GM23248 (cell line): ENCODE measurements around the gene TPK1. TPM values are rescaled to one million over a fixed set of nuclear protein-coding genes. Genes with fewer than 3 reads are reported as not detected.

Experiments used
- DNase-seq: peaks from one replicate; pipeline ENCODE4 v3.0.0-alpha.2; 2015
- H2AFZ ChIP-seq: fragments of 200-600 bp; sonication (generic); 2 replicates; pipeline ENCODE4 v1.6.1; 2016; ENCODE audit warnings: antibody characterized with exemption
- H3F3A ChIP-seq: fragments of 200-600 bp; sonication (generic); 2 replicates; pipeline ENCODE4 v1.6.1; 2016; ENCODE audit warnings: mild to moderate bottlenecking, antibody characterized with exemption, mixed run types; ENCODE audit not compliant: insufficient read depth
- H3K27ac ChIP-seq: fragments of 200-600 bp; sonication (generic); 2 replicates; pipeline ENCODE4 v1.5.1; 2016; ENCODE audit warnings: mild to moderate bottlenecking
- H3K27me3 ChIP-seq: fragments of 200-600 bp; sonication (generic); replicated peaks from 2 replicates; pipeline ENCODE4 v1.6.1; 2016; ENCODE audit warnings: mild to moderate bottlenecking; ENCODE audit not compliant: insufficient read depth
- H3K36me3 ChIP-seq: fragments of 200-600 bp; sonication (generic); 2 replicates; pipeline ENCODE4 v1.6.1; 2016; ENCODE audit warnings: low read depth, mild to moderate bottlenecking
- H3K4me1 ChIP-seq: fragments of 200-600 bp; sonication (generic); 2 replicates; pipeline ENCODE4 v1.6.1; 2016; ENCODE audit warnings: mild to moderate bottlenecking; ENCODE audit not compliant: insufficient read depth
- H3K4me2 ChIP-seq: fragments of 200-600 bp; sonication (generic); one replicate; pipeline ENCODE4 v1.6.1; 2016; ENCODE audit warnings: mild to moderate bottlenecking; ENCODE audit not compliant: unreplicated experiment
- H3K4me3 ChIP-seq: fragments of 200-600 bp; sonication (generic); 2 replicates; pipeline ENCODE4 v1.5.1; 2016; ENCODE audit warnings: mild to moderate bottlenecking
- H3K79me2 ChIP-seq: fragments of 200-600 bp; sonication (generic); 2 replicates; pipeline ENCODE4 v1.6.1; 2016; ENCODE audit warnings: mild to moderate bottlenecking; ENCODE audit not compliant: insufficient read depth
- H3K9ac ChIP-seq: fragments of 200-600 bp; sonication (generic); 2 replicates; pipeline ENCODE4 v1.6.1; 2016; ENCODE audit warnings: mild to moderate bottlenecking
- H3K9me2 ChIP-seq: fragments of 200-600 bp; sonication (generic); 2 replicates; pipeline ENCODE4 v1.6.1; 2016; ENCODE audit warnings: mixed run types, mild to moderate bottlenecking, moderate library complexity; ENCODE audit not compliant: insufficient read depth
- H3K9me3 ChIP-seq: fragments of 200-600 bp; sonication (generic); one replicate; pipeline ENCODE4 v1.6.1; 2017; ENCODE audit warnings: low read depth
- H4K20me1 ChIP-seq: fragments of 200-600 bp; sonication (generic); 2 replicates; pipeline ENCODE4 v1.6.0; 2016; ENCODE audit not compliant: insufficient read depth
- EZH2 ChIP-seq: fragments of 200-600 bp; sonication (generic); IDR thresholded peaks from 2 replicates; pipeline ENCODE4 v1.6.1; 2018; ENCODE audit warnings: antibody characterized with exemption, mild to moderate bottlenecking; ENCODE audit not compliant: insufficient read depth, poor library complexity, severe bottlenecking
- EZH2phosphoT487 ChIP-seq: fragments of 200-600 bp; sonication (generic); IDR thresholded peaks from 2 replicates; pipeline ENCODE4 v1.6.1; 2018; ENCODE audit warnings: antibody characterized with exemption, moderate library complexity, mild to moderate bottlenecking, low read depth; ENCODE audit not compliant: insufficient read depth
- WGBS, 2 experiments: methylation state at CpG; one replicate each; pipeline ENCODE4 v1.1.6; 2015 to 2017; ENCODE audit warnings: low lambda C conversion rate in 2 of 2, low coverage in 1 of 2; ENCODE audit errors: missing lambda C conversion rate in 2 of 2; 5-methylcytosine and 5-hydroxymethylcytosine counted together
- in situ Hi-C: fragments of 300-500 bp; cut with MboI; formaldehyde crosslinking; loops from 2 replicates; pipeline ENCODE4 v1.15.0; 2020
- polyA plus RNA-seq: library from polyadenylated mRNA; unstranded; fragments of >200 nt; fragmentation: Nextera tagmentation; extraction: Ambion mirVana; gene quantifications from 2 replicates; pipeline ENCODE4 v1.2.1, GENCODE V29; 2016
- total RNA-seq: library from RNA; depleted of rRNA; stranded (reverse); fragments of >200 nt; shearing (Covaris generic); gene quantifications from 2 replicates; pipeline ENCODE4 v1.2.3, GENCODE V29; 2014

Gene TPK1
- total and polyA plus RNA-seq, 2 experiments from 2014 or later = 2.9 to 3.7 TPM

GRCh38 chr7:144596953-144597352 lies 238.9 kb downstream of the TPK1 start:
- Histone ChIP-seq H3K9ac (no peak overlapping the region), H3K9me3 (no peaks in the 10 kb centered on the region), H3K4me3 (no peak overlapping the region), H3K4me2 (no peak overlapping the region), H3K79me2 (no peaks in the 10 kb centered on the region), H3K4me1 (no peaks in the 10 kb centered on the region), H3K27me3 (no peaks in the 10 kb centered on the region), H3F3A (no peaks in the 10 kb centered on the region), H2AFZ (no peak overlapping the region), H3K27ac (no peak overlapping the region), H4K20me1 (no peaks in the 10 kb centered on the region), H3K36me3 (no peaks in the 10 kb centered on the region), H3K9me2 (no peaks in the 10 kb centered on the region)
- in situ Hi-C loops = no loop called here
- WGBS, 2 experiments = 30 to 46% methylated on average over 4 of the region's 4 CpGs
- DNase-seq = no peak
- TF ChIP-seq EZH2 (no peak), EZH2phosphoT487 (no peak)

- Histone ChIP-seq H3K4me1 (no peaks in the 10 kb centered on the region), H3F3A (no peaks in the 10 kb centered on the region), H3K4me3 (no peak overlapping the region), H3K9me3 (no peaks in the 10 kb centered on the region), H3K4me2 (no peak overlapping the region), H3K27me3 (no peaks in the 10 kb centered on the region), H3K9ac (no peak overlapping the region), H2AFZ (no peak overlapping the region), H3K27ac (no peak overlapping the region), H3K36me3 (no peaks in the 10 kb centered on the region), H3K9me2 (no peaks in the 10 kb centered on the region), H4K20me1 (no peaks in the 10 kb centered on the region), H3K79me2 (no peaks in the 10 kb centered on the region)
- DNase-seq = no peak
- in situ Hi-C loops = no loop called here
- TF ChIP-seq EZH2phosphoT487 = no peak
- TF ChIP-seq EZH2 = no peak
Observed at GRCh38 chr7:144594580-144594979, 241.3 kb downstream of the TPK1 start.

GRCh38 chr7:144588559-144589051 lies 247.2 kb downstream of the TPK1 start:
- H3K9me2 ChIP-seq = no peaks in the 10 kb centered on the region
- no peak overlapping the region for H3K4me3 ChIP-seq
- WGBS, 2 experiments = 1 to 3% methylated on average over 4 of the region's 4 CpGs
- H3K27ac ChIP-seq = no peak overlapping the region
- H2AFZ ChIP-seq = no peak overlapping the region
- H3F3A ChIP-seq = no peaks in the 10 kb centered on the region
- H3K9ac ChIP-seq = no peak overlapping the region
- no peak for TF ChIP-seq EZH2phosphoT487
- no peak for TF ChIP-seq EZH2
- H3K36me3 ChIP-seq = no peaks in the 10 kb centered on the region
- H3K27me3 ChIP-seq = no peaks in the 10 kb centered on the region
- in situ Hi-C loops = no loop called here
- H3K79me2 ChIP-seq = no peaks in the 10 kb centered on the region
- no peak overlapping the region for H3K4me2 ChIP-seq
- H3K4me1 ChIP-seq = no peaks in the 10 kb centered on the region
- DNase-seq = no peak
- H3K9me3 ChIP-seq = no peaks in the 10 kb centered on the region
- no peaks in the 10 kb centered on the region for H4K20me1 ChIP-seq

- Histone ChIP-seq H3K27ac (no peak overlapping the region), H3K36me3 (no peaks in the 10 kb centered on the region), H3K4me1 (no peaks in the 10 kb centered on the region), H3K4me2 (no peak overlapping the region), H2AFZ (no peak overlapping the region), H4K20me1 (no peaks in the 10 kb centered on the region), H3K79me2 (no peaks in the 10 kb centered on the region), H3K9me2 (no peaks in the 10 kb centered on the region), H3K27me3 (no peaks in the 10 kb centered on the region), H3K9ac (no peak overlapping the region), H3K9me3 (no peaks in the 10 kb centered on the region), H3F3A (no peaks in the 10 kb centered on the region), H3K4me3 (no peak overlapping the region)
- DNase-seq = no peak
- 37 to 45% methylated on average over 1 of the region's 1 CpG for WGBS, 2 experiments
- TF ChIP-seq EZH2phosphoT487 = no peak
- TF ChIP-seq EZH2 = no peak
- in situ Hi-C loops = no loop called here
Observed at GRCh38 chr7:144587701-144588100, 248.2 kb downstream of the TPK1 start.

GRCh38 chr7:144584726-144585125 lies 251.1 kb downstream of the TPK1 start:
- H3K9me2 ChIP-seq = no peaks in the 10 kb centered on the region
- H3K4me2 ChIP-seq = no peak overlapping the region
- H3K4me3 ChIP-seq = no peak overlapping the region
- no peak for TF ChIP-seq EZH2phosphoT487
- no peak for TF ChIP-seq EZH2
- H3K4me1 ChIP-seq = no peaks in the 10 kb centered on the region
- H3K27me3 ChIP-seq = no peaks in the 10 kb centered on the region
- in situ Hi-C loops = no loop called here
- no peak for DNase-seq
- no peak overlapping the region for H3K9ac ChIP-seq
- H3F3A ChIP-seq = no peaks in the 10 kb centered on the region
- no peaks in the 10 kb centered on the region for H4K20me1 ChIP-seq
- WGBS, 2 experiments = 56 to 68% methylated on average over 3 of the region's 3 CpGs
- H3K36me3 ChIP-seq = no peaks in the 10 kb centered on the region
- no peaks in the 10 kb centered on the region for H3K9me3 ChIP-seq
- no peak overlapping the region for H3K27ac ChIP-seq
- no peaks in the 10 kb centered on the region for H3K79me2 ChIP-seq
- no peak overlapping the region for H2AFZ ChIP-seq
